Mesenchymal stem cell (in vitro differentiated cells and primary cell): Measurements from ENCODE around the gene DCAF5.

Source experiments
- DNase-seq: peaks from one replicate; pipeline ENCODE4 v3.0.0-alpha.2; 2013
- H2AFZ ChIP-seq: one replicate; pipeline ENCODE4 v1.6.1; 2013; ENCODE audit warnings: low read depth, mild to moderate bottlenecking, control low read depth, inconsistent platforms, low read length, moderate library complexity
- H2AK5ac ChIP-seq: 2 replicates; pipeline ENCODE4 v1.6.1; 2013; ENCODE audit warnings: low read length, moderate library complexity, mild to moderate bottlenecking, inconsistent platforms; ENCODE audit not compliant: severe bottlenecking
- H2BK120ac ChIP-seq: one replicate; pipeline ENCODE4 v1.6.1; 2013; ENCODE audit warnings: low read depth, mild to moderate bottlenecking, inconsistent platforms, low read length, moderate library complexity
- H2BK12ac ChIP-seq, 2 experiments: one replicate each; pipeline ENCODE4 v1.6.1; 2013; ENCODE audit warnings: inconsistent platforms in 2 of 2, low read length in 2 of 2, mild to moderate bottlenecking in 2 of 2, moderate library complexity in 2 of 2, control low read depth in 1 of 2
- H2BK15ac ChIP-seq: one replicate; pipeline ENCODE4 v1.6.1; 2013; ENCODE audit warnings: mild to moderate bottlenecking, low read depth, inconsistent platforms; ENCODE audit not compliant: poor library complexity, severe bottlenecking
- H2BK5ac ChIP-seq: 2 replicates; pipeline ENCODE4 v1.6.1; 2013; ENCODE audit warnings: low read depth, mild to moderate bottlenecking, low read length, control low read depth, inconsistent platforms; ENCODE audit not compliant: poor library complexity, severe bottlenecking
- H3K14ac ChIP-seq, 2 experiments: one replicate each; pipeline ENCODE4 v1.6.1; 2013; ENCODE audit warnings: inconsistent platforms in 2 of 2, low read length in 2 of 2, control low read depth in 1 of 2, mild to moderate bottlenecking in 1 of 2, moderate library complexity in 1 of 2
- H3K18ac ChIP-seq, 2 experiments: one replicate each; pipeline ENCODE4 v1.6.1; 2013; ENCODE audit warnings: inconsistent platforms in 2 of 2, low read length in 2 of 2, control low read depth in 1 of 2, low read depth in 1 of 2, mild to moderate bottlenecking in 1 of 2
- H3K23ac ChIP-seq, 2 experiments: one replicate each; pipeline ENCODE4 v1.6.1; 2013; ENCODE audit warnings: inconsistent platforms in 2 of 2, low read length in 2 of 2, mild to moderate bottlenecking in 2 of 2, moderate library complexity in 2 of 2, control low read depth in 1 of 2
- H3K27ac ChIP-seq: 2 replicates; pipeline ENCODE4 v1.5.1; 2013; ENCODE audit warnings: mild to moderate bottlenecking, moderate library complexity, low read length, control low read depth, inconsistent platforms; ENCODE audit not compliant: poor library complexity, severe bottlenecking
- H3K27me3 ChIP-seq, 2 experiments: 2 replicates each; pipeline versions ENCODE4 v1.6.1 to v1.7.0; 2013; ENCODE audit warnings: low read length in 2 of 2, mild to moderate bottlenecking in 2 of 2, moderate library complexity in 2 of 2, control low read depth in 1 of 2, inconsistent platforms in 1 of 2; ENCODE audit not compliant: control insufficient read depth in 1 of 2, insufficient read depth in 1 of 2
- H3K36me3 ChIP-seq, 2 experiments: 2 replicates each; pipeline versions ENCODE4 v1.6.1 to v1.7.0; 2013; ENCODE audit warnings: low read length in 2 of 2, control low read depth in 1 of 2, inconsistent platforms in 1 of 2, low read depth in 1 of 2, mild to moderate bottlenecking in 1 of 2; ENCODE audit not compliant: insufficient read depth in 2 of 2, control insufficient read depth in 1 of 2
- H3K4ac ChIP-seq, 2 experiments: one replicate each; pipeline ENCODE4 v1.6.1; 2013; ENCODE audit warnings: inconsistent platforms in 2 of 2, low read length in 2 of 2, mild to moderate bottlenecking in 2 of 2, moderate library complexity in 2 of 2, control low read depth in 1 of 2, low read depth in 1 of 2
- H3K4me1 ChIP-seq: 2 replicates; pipeline ENCODE4 v1.6.1; 2013; ENCODE audit warnings: low read depth, low read length, control low read depth; ENCODE audit not compliant: control insufficient read depth, insufficient read depth
- H3K4me2 ChIP-seq: 2 replicates; pipeline ENCODE4 v1.6.1; 2013; ENCODE audit warnings: low read length, mild to moderate bottlenecking, inconsistent platforms; ENCODE audit not compliant: poor library complexity, severe bottlenecking
- H3K4me3 ChIP-seq, 2 experiments: 2 replicates each; pipeline versions ENCODE4 v1.5.1 to v1.7.0; 2013; ENCODE audit warnings: low read length in 2 of 2, mild to moderate bottlenecking in 2 of 2, control low read depth in 1 of 2, low read depth in 1 of 2; ENCODE audit not compliant: insufficient read depth in 1 of 2
- H3K79me1 ChIP-seq: replicated peaks from 2 replicates; pipeline ENCODE4 v1.6.1; 2013; ENCODE audit warnings: mild to moderate bottlenecking, control low read depth, low read length, inconsistent platforms; ENCODE audit not compliant: poor library complexity, severe bottlenecking
- H3K9ac ChIP-seq: 2 replicates; pipeline ENCODE4 v1.7.0; 2013; ENCODE audit warnings: mild to moderate bottlenecking, low read length, moderate library complexity
- H3K9me3 ChIP-seq: 2 replicates; pipeline ENCODE4 v1.7.0; 2013; ENCODE audit warnings: mild to moderate bottlenecking, low read length; ENCODE audit not compliant: control insufficient read depth
- H4K8ac ChIP-seq: one replicate; pipeline ENCODE4 v1.6.1; 2013; ENCODE audit warnings: inconsistent platforms, mild to moderate bottlenecking, low read length, moderate library complexity
- H4K91ac ChIP-seq: one replicate; pipeline ENCODE4 v1.6.1; 2013; ENCODE audit warnings: mild to moderate bottlenecking, low read length, inconsistent platforms
- WGBS: methylation state at CpG from one replicate; pipeline ENCODE4 v1.1.7; 2013; ENCODE audit warnings: mixed read lengths; 5-methylcytosine and 5-hydroxymethylcytosine counted together

The DCAF5 gene

GRCh38 chr14:69059658-69060623 is 93.0 kb downstream of the DCAF5 start:
- H2AK5ac ChIP-seq = peak overlapping the region; percentile 61
- H3K79me1 ChIP-seq = peaks cover 6% of the 10 kb centered on the region
- H3K23ac ChIP-seq = peak overlapping the region in 1 of 2 experiments; percentile 61
- H3K9me3 ChIP-seq = no peaks in the 10 kb centered on the region
- H3K18ac ChIP-seq = no peak overlapping the region
- peaks cover 16 to 68% of the 10 kb centered on the region in 2 experiments for H3K36me3 ChIP-seq
- H3K4ac ChIP-seq = no peak overlapping the region
- peak overlapping the region; percentile 66 for H3K27ac ChIP-seq
- H3K9ac ChIP-seq = peak overlapping the region; percentile 67
- no peaks in the 10 kb centered on the region for H3K27me3 ChIP-seq
- 60% methylated on average over 8 of the region's 8 CpGs for WGBS
- peak overlapping the region; percentile 14 to 49 for H3K14ac ChIP-seq
- H2BK120ac ChIP-seq = no peak overlapping the region
- H3K4me2 ChIP-seq = no peak overlapping the region
- no peak overlapping the region for H2BK5ac ChIP-seq
- H2BK15ac ChIP-seq = no peak overlapping the region
- H4K8ac ChIP-seq = no peak overlapping the region
- DNase-seq = peak; percentile 100
- H2AFZ ChIP-seq = no peak overlapping the region
- H3K4me3 ChIP-seq = no peak overlapping the region
- peaks cover 14% of the 10 kb centered on the region for H3K4me1 ChIP-seq
- no peak overlapping the region for H2BK12ac ChIP-seq
- no peak overlapping the region for H4K91ac ChIP-seq

GRCh38 chr14:69055999-69056788 is 96.7 kb downstream of the DCAF5 start:
- peaks cover 15% of the 10 kb centered on the region for H3K79me1 ChIP-seq
- H2AFZ ChIP-seq = no peak overlapping the region
- no peak overlapping the region for H3K18ac ChIP-seq
- no peak overlapping the region for H3K9ac ChIP-seq
- H4K91ac ChIP-seq = peak overlapping the region; percentile 10
- peak overlapping the region; percentile 57 for H2AK5ac ChIP-seq
- H3K36me3 ChIP-seq = peaks cover 36 to 63% of the 10 kb centered on the region in 2 experiments
- DNase-seq = peak; percentile 77
- no peaks in the 10 kb centered on the region for H3K9me3 ChIP-seq
- WGBS = 72% methylated on average over 3 of the region's 3 CpGs
- H4K8ac ChIP-seq = no peak overlapping the region
- peak overlapping the region in 1 of 2 experiments; percentile 6 for H3K4me3 ChIP-seq
- H3K4me1 ChIP-seq = peaks cover 25% of the 10 kb centered on the region
- H3K27ac ChIP-seq = peak overlapping the region; percentile 92
- peak overlapping the region in 1 of 2 experiments; percentile 48 for H2BK12ac ChIP-seq
- H2BK15ac ChIP-seq = peak overlapping the region; percentile 44
- H3K4ac ChIP-seq = peak overlapping the region in 1 of 2 experiments; percentile 52
- no peak overlapping the region for H3K14ac ChIP-seq
- no peak overlapping the region for H2BK120ac ChIP-seq
- H3K23ac ChIP-seq = no peak overlapping the region
- no peak overlapping the region for H2BK5ac ChIP-seq
- no peak overlapping the region for H3K4me2 ChIP-seq
- H3K27me3 ChIP-seq = no peaks in the 10 kb centered on the region

GRCh38 chr14:69055125-69055524 is 97.8 kb downstream of the DCAF5 start:
- Histone ChIP-seq H3K4me1 (peaks cover 22% of the 10 kb centered on the region), H3K4ac (peak overlapping the region in 1 of 2 experiments; percentile 15), H2AK5ac (peak overlapping the region; percentile 70), H2BK120ac (peak overlapping the region; percentile 52), H3K14ac (no peak overlapping the region), H3K23ac (no peak overlapping the region), H2BK5ac (no peak overlapping the region), H4K8ac (peak overlapping the region; percentile 27), H3K18ac (peak overlapping the region; percentile 19 to 72), H3K27ac (peak overlapping the region; percentile 92), H3K27me3 (no peaks in the 10 kb centered on the region), H3K36me3 (peaks cover 29 to 59% of the 10 kb centered on the region in 2 experiments), H2BK15ac (no peak overlapping the region), H2AFZ (no peak overlapping the region), H4K91ac (peak overlapping the region; percentile 30), H3K4me2 (no peak overlapping the region), H3K9ac (no peak overlapping the region), H3K9me3 (no peaks in the 10 kb centered on the region), H3K79me1 (peaks cover 15% of the 10 kb centered on the region), H3K4me3 (no peak overlapping the region), H2BK12ac (peak overlapping the region; percentile 66 to 69)
- 13% methylated on average over 21 of the region's 21 CpGs for WGBS
- peak; percentile 99 for DNase-seq

DNA sequence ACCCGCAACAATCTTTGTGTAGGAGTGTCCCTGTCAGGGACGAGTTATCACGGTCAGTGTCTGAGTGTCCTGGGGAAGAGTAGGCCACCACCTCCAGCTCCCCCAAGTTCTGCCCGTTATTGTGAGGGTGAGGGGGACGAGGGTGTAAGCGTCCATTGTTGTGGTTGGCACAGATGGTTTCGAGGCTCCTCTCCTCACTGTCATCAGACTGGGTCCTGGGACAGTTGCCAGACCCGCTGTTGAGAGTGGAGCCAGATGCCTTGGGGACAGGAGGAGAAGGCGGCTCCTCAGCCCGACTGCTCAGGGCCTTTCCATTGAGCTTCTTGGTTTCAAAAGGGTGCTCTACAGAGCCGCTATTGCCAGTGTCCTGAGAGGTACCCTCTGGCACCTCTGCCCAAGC is 98.9 kb downstream of the DCAF5 start:
- Histone ChIP-seq H2AK5ac (no peak overlapping the region), H4K8ac (no peak overlapping the region), H3K4ac (no peak overlapping the region), H3K9me3 (no peaks in the 10 kb centered on the region), H4K91ac (no peak overlapping the region), H3K27me3 (no peaks in the 10 kb centered on the region), H2BK12ac (no peak overlapping the region), H3K23ac (no peak overlapping the region), H3K79me1 (peaks cover 15% of the 10 kb centered on the region), H3K27ac (no peak overlapping the region), H2AFZ (no peak overlapping the region), H3K4me1 (peaks cover 20% of the 10 kb centered on the region), H2BK5ac (no peak overlapping the region), H3K18ac (no peak overlapping the region), H2BK120ac (no peak overlapping the region), H3K4me3 (no peak overlapping the region), H3K4me2 (no peak overlapping the region), H3K14ac (no peak overlapping the region), H2BK15ac (no peak overlapping the region), H3K36me3 (peaks cover 27 to 54% of the 10 kb centered on the region in 2 experiments), H3K9ac (no peak overlapping the region)
- WGBS = 97% methylated on average over 11 of the region's 11 CpGs
- no peak for DNase-seq
